Measurements from ENCODE around the gene RPL15. TPM values are rescaled to one million over a fixed set of nuclear protein-coding genes. Genes with fewer than 3 reads are reported as not detected.
A peak's percentile ranks its signal among the peaks of the same experiment; 100 is the strongest.

Gene RPL15
- total RNA-seq, 2 experiments from 2014 or later, result 2,355 to 2,390 TPM

DNA sequence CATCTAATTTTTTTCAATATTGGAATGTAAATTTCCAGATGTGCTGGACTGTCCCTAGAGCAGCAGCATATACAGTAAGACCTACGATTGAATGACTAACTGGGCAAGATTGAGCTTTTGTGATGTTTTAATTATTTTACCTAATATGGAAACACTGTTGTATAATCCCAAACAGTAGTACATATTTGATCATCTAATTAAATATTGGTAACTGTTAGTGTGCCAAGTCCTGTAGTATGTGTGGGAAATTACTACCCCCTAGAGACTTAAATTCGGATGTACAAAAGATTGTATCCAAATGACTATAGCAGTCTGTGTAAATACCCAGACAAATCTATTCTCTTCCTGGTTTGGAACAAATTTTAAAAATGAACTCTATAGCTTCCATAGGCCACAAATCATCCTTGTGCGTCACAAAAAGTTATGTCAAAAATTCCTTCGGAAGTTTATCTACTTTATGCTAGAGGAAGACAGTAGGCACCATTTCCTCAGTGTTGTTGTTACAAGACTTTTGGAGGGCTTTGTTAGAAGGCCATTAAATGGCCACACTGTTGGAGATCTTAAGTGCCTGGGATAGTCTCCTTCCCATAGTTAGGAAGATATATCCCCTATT is 41.7 kb upstream of the RPL15 start:
- Histone ChIP-seq H3K36me3 (ENCODE audit: insufficient read depth, low read length) (peaks cover 11% of the 10 kb centered on the region), H3K4me2 (ENCODE audit: low read length) (no peak overlapping the region), H3K9me3 (ENCODE audit: low read length) (no peaks in the 10 kb centered on the region), H2AFZ (ENCODE audit: low read length) (no peak overlapping the region), H4K20me1 (ENCODE audit: insufficient read depth, low read length) (no peaks in the 10 kb centered on the region), H3K79me2 (ENCODE audit: insufficient read depth, low read depth, low read length) (peaks cover 9% of the 10 kb centered on the region; the same call in 1 of the 2 replicates), H3K27ac (ENCODE audit: low read depth, low read length, poor library complexity, severe bottlenecking) (no peak overlapping the region), H3K4me3 (ENCODE audit: low read depth, low read length, poor library complexity, severe bottlenecking) (no peak overlapping the region), H3K9me2 (ENCODE audit: insufficient read depth, low read length) (no peaks in the 10 kb centered on the region), H3K4me1 (ENCODE audit: insufficient read depth, low read length, poor library complexity, severe bottlenecking) (no peaks in the 10 kb centered on the region)
- CTCF ChIA-PET (ENCODE audit: unreplicated experiment), result no interaction called here
- DNase-seq (ENCODE audit: low spot score), result no peak
- intact Hi-C loops (cut with micrococcal nuclease; ENCODE audit: unreplicated experiment), result no loop called here
- BruUV-seq (replicated peaks), result no TSS peak
- TF ChIP-seq, protein P1, sequence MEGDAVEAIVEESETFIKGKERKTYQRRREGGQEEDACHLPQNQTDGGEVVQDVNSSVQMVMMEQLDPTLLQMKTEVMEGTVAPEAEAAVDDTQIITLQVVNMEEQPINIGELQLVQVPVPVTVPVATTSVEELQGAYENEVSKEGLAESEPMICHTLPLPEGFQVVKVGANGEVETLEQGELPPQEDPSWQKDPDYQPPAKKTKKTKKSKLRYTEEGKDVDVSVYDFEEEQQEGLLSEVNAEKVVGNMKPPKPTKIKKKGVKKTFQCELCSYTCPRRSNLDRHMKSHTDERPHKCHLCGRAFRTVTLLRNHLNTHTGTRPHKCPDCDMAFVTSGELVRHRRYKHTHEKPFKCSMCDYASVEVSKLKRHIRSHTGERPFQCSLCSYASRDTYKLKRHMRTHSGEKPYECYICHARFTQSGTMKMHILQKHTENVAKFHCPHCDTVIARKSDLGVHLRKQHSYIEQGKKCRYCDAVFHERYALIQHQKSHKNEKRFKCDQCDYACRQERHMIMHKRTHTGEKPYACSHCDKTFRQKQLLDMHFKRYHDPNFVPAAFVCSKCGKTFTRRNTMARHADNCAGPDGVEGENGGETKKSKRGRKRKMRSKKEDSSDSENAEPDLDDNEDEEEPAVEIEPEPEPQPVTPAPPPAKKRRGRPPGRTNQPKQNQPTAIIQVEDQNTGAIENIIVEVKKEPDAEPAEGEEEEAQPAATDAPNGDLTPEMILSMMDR (conservative IDR thresholded peaks at IDR 0.05; ENCODE audit: low read length), result peak; percentile 35; the same call in 1 of the 2 replicates
- no peak for TF ChIP-seq EZH2phosphoT487 (IDR thresholded peaks at IDR 0.05; ENCODE audit: borderline replicate concordance, low read depth, low read length)
- POLR2A ChIA-PET, result no interaction called here

DNA sequence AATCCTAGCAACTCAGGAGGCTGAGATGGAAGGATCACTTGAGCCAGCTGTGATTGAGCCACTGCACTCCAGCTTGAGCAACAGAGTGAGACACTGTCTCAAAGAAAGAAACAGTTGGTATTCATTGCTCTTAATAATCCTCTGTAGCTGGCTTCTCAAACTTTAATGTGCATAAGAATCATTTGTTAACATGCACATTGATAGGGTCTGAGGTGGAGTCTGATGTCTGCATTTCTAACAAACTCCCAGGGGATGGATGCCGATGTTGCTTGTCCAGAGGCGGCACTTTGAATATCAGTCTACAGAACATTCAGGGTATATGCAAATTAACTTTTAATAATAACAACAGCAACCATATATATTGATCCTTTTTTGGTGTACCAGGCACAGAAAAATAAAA is 40.0 kb upstream of the RPL15 start:
- Histone ChIP-seq H3K4me1 (ENCODE audit: insufficient read depth, low read length, poor library complexity, severe bottlenecking) (no peaks in the 10 kb centered on the region), H3K79me2 (ENCODE audit: insufficient read depth, low read depth, low read length) (peaks cover 9% of the 10 kb centered on the region; the same call in 1 of the 2 replicates), H3K4me2 (ENCODE audit: low read length) (no peak overlapping the region), H4K20me1 (ENCODE audit: insufficient read depth, low read length) (no peaks in the 10 kb centered on the region), H3K9me2 (ENCODE audit: insufficient read depth, low read length) (no peaks in the 10 kb centered on the region), H2AFZ (ENCODE audit: low read length) (no peak overlapping the region), H3K4me3 (ENCODE audit: low read depth, low read length, poor library complexity, severe bottlenecking) (no peak overlapping the region), H3K9me3 (ENCODE audit: low read length) (no peaks in the 10 kb centered on the region), H3K36me3 (ENCODE audit: insufficient read depth, low read length) (peaks cover 18% of the 10 kb centered on the region), H3K27ac (ENCODE audit: low read depth, low read length, poor library complexity, severe bottlenecking) (no peak overlapping the region)
- TF ChIP-seq, protein P1 (conservative IDR thresholded peaks at IDR 0.05; ENCODE audit: low read length), result no peak
- TF ChIP-seq EZH2phosphoT487 (IDR thresholded peaks at IDR 0.05; ENCODE audit: borderline replicate concordance, low read depth, low read length), result no peak
- CTCF ChIA-PET (ENCODE audit: unreplicated experiment), result interaction anchor here (1.1 kb wide), 1 partner anchor 30 kb away, joined by 5 read pairs; no protein-coding TSS in a partner anchor
- DNase-seq (ENCODE audit: low spot score), result no peak
- BruUV-seq (replicated peaks), result no TSS peak
- POLR2A ChIA-PET, result interaction anchor here (0.7 to 1.5 kb wide), 5 partner anchors 12 to 89 kb away, joined by 3 to 7 read pairs (median 3); no protein-coding TSS in a partner anchor
- intact Hi-C loops (cut with micrococcal nuclease; ENCODE audit: unreplicated experiment), result no loop called here

DNA sequence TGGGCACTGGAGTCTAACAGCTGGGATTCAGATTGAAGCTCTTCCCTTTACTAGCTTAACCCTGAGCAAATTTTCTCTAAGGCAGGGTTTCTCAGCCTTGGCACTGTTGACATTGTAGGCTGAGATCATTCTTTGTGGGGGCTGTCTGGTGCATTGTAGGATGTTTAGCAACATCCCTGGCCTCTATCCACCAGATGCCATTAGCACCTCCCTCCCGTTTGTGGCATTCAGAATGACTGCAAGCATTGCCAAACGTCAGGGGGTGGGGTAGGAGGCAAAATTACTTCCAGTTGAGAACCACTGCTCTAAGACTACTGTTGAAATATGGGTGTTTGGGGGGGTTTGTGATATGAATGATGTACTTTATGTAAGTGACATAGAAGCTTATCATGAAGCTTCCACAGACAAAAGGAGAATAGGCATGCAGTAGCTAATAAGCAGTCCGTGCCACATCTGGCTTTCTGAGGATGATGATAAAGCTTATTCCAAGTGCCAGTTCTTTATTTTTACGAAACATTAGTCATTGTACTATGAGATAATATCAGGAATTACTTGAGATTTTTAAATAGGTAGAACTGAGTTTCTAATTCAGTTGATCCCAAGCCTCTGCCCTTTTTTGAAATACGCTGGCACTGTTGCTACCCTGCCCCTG is 39.5 kb upstream of the RPL15 start:
- no peaks in the 10 kb centered on the region for H4K20me1 ChIP-seq (ENCODE audit: insufficient read depth, low read length)
- H3K9me2 ChIP-seq (ENCODE audit: insufficient read depth, low read length), result no peaks in the 10 kb centered on the region
- no peaks in the 10 kb centered on the region for H3K4me1 ChIP-seq (ENCODE audit: insufficient read depth, low read length, poor library complexity, severe bottlenecking)
- H2AFZ ChIP-seq (ENCODE audit: low read length), result no peak overlapping the region
- H3K4me2 ChIP-seq (ENCODE audit: low read length), result no peak overlapping the region
- ChIA-PET CTCF (ENCODE audit: unreplicated experiment) (interaction anchor here (1.1 kb wide), 1 partner anchor 31 kb away, joined by 5 read pairs; no protein-coding TSS in a partner anchor), POLR2A (interaction anchor here (0.7 to 1.5 kb wide), 4 partner anchors 11 to 29 kb away, joined by 3 to 7 read pairs (median 4); no protein-coding TSS in a partner anchor)
- H3K9me3 ChIP-seq (ENCODE audit: low read length), result no peaks in the 10 kb centered on the region
- no peak overlapping the region for H3K4me3 ChIP-seq (ENCODE audit: low read depth, low read length, poor library complexity, severe bottlenecking)
- peaks cover 24% of the 10 kb centered on the region for H3K36me3 ChIP-seq (ENCODE audit: insufficient read depth, low read length)
- DNase-seq (ENCODE audit: low spot score), result no peak
- no TSS peak for BruUV-seq (replicated peaks)
- no peak for TF ChIP-seq EZH2phosphoT487 (IDR thresholded peaks at IDR 0.05; ENCODE audit: borderline replicate concordance, low read depth, low read length)
- TF ChIP-seq, protein P1 (conservative IDR thresholded peaks at IDR 0.05; ENCODE audit: low read length), result no peak
- peaks cover 9% of the 10 kb centered on the region; the same call in 1 of the 2 replicates for H3K79me2 ChIP-seq (ENCODE audit: insufficient read depth, low read depth, low read length)
- intact Hi-C loops (cut with micrococcal nuclease; ENCODE audit: unreplicated experiment), result no loop called here
- no peak overlapping the region for H3K27ac ChIP-seq (ENCODE audit: low read depth, low read length, poor library complexity, severe bottlenecking)

Data from OCI-LY7 (cell line).